Measurements from ENCODE around the gene ATP13A3.

ATP13A3 gene

DNA sequence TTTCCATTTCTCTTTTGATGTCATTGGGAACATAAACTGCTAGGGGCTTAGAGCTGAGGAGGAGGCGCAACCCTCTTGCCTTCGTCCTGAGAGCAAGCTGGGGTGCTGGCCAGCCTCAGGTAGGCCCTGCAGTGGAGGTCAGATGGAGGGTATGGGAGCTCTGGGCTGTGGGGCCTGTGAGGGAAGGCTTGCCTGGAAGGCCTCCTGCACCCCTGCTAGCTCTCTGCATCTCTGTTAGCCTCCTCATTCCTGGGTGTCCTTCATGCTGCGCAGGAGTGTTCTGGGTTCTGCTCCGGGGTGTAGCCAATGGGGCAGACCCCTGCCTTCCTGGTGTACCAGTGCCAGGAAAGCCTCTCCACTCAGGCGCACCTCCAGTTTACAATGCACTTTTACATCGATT lies 99.5 kb downstream of the ATP13A3 start:
- no peak for ATAC-seq
- DNase-seq (ENCODE audit: low spot score in 2 of 2): no peak
- Mint-ChIP-seq H3K4me3 (no peak overlapping the region), H3K36me3 (no peaks in the 10 kb centered on the region), H3K27ac (no peak overlapping the region), H3K4me1 (no peaks in the 10 kb centered on the region), H3K9me3 (no peaks in the 10 kb centered on the region)

DNA sequence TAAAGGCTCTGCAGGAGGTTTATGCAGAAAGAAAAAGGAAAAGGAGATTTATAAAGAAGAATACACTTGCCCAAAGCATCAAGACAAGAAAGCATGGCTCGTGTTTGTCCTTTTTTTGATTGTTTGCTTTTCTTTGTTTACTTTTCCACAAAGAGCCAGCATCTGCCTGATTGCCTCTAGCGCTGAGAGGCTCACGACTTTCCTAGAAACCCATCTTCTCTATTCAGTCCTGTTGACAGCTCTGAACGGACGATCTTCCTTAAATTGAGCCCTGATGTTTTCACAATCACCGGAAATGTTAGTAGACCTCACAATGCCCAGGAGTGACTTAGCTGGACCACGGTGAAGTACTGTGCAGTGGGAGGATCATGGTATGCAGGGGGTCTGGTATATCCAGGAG lies 100.2 kb downstream of the ATP13A3 start:
- ATAC-seq (no peak), DNase-seq (ENCODE audit: low spot score in 2 of 2) (no peak)
- no peaks in the 10 kb centered on the region for H3K4me1 Mint-ChIP-seq
- no peaks in the 10 kb centered on the region for H3K9me3 Mint-ChIP-seq
- no peak overlapping the region for H3K27ac Mint-ChIP-seq
- H3K36me3 Mint-ChIP-seq: no peaks in the 10 kb centered on the region
- no peak overlapping the region for H3K4me3 Mint-ChIP-seq

DNA sequence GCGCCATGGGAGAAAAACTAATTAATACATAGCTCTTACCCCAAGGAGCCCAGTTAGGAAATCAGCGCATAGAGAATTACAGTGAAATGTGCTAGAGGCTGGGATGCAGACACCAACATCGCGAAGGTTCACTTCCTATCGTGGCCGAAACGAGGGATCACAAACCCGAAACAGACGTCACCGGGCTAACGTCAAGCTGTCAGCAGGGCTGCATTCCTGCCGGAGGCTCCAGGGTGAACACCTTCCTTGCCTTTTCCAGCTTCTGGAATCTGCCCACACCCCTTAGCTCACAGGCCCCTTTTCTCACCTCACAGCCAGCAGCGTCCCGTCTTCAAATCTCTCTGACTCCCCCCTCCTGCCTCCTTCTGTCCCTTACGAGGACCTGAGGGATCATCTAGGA lies 100.7 kb downstream of the ATP13A3 start:
- no peaks in the 10 kb centered on the region for H3K9me3 Mint-ChIP-seq
- no peak overlapping the region for H3K4me3 Mint-ChIP-seq
- H3K36me3 Mint-ChIP-seq: no peaks in the 10 kb centered on the region
- no peak for ATAC-seq
- no peak for DNase-seq (ENCODE audit: low spot score in 2 of 2)
- no peaks in the 10 kb centered on the region for H3K4me1 Mint-ChIP-seq
- H3K27ac Mint-ChIP-seq: no peak overlapping the region

DNA sequence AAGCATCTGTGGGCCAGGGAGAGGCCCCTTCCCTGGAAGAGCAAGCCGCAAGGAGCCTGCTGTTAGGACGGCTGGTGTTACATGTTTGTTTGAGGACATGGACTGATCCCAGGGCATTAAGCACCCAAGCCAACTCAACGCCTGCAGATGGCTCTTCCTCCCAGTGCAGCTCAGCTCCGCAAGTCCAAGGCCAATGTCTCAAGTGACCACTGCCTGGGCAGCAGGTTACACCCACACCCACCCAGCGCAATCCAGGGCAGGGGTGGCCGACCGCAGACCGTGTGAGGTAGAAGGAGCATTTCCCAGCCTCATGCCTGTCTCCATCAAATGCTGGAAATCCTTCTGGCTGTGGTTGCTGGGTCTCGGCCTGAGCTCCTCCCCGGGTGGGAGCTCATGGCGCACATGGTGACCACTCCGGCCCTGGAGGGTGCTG lies 102.2 kb downstream of the ATP13A3 start:
- Mint-ChIP-seq H3K4me1 (no peaks in the 10 kb centered on the region), H3K9me3 (no peaks in the 10 kb centered on the region), H3K27ac (no peak overlapping the region), H3K36me3 (no peaks in the 10 kb centered on the region), H3K4me3 (no peak overlapping the region)
- no peak for DNase-seq (ENCODE audit: low spot score in 2 of 2)
- ATAC-seq: no peak

GRCh38 chr3:194384156-194384555 lies 102.6 kb downstream of the ATP13A3 start:
- Mint-ChIP-seq H3K4me3 (no peak overlapping the region), H3K9me3 (no peaks in the 10 kb centered on the region), H3K27ac (no peak overlapping the region), H3K4me1 (no peaks in the 10 kb centered on the region), H3K36me3 (no peaks in the 10 kb centered on the region)
- no peak for DNase-seq (ENCODE audit: low spot score in 2 of 2)
- ATAC-seq: no peak

DNA sequence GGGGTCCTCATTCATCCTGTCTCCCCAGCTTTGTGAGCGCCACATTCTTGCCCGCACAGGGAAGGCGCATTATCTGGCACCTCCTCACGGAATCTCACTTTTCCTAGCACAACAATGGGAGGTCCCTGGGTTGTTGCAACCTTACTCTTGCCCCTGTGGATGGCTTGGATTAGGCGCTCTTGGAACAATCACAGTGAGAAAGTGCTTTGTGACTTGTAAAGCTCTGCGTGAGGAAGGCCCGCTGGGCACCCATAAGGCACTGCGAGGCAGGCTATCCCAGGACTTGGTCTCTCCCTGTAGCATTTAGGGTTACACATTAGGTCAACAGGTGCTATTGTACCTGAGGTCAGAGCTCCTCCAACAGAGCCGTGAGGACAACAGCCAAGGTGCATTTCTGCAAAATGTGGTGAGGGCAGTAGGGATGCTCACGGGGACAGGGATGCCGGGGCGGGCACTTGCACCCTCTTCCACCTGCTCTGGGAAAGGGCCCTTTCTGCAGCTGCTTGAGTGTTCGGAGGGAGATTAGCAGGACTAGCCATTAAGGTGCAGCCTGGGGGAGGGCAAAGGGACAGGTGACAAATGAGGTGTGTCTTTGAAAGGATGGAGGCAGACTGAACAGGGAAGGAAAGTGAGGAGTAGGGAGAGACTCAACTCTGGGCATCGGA lies 103.4 kb downstream of the ATP13A3 start:
- Mint-ChIP-seq H3K9me3 (no peaks in the 10 kb centered on the region), H3K4me3 (no peak overlapping the region), H3K36me3 (no peaks in the 10 kb centered on the region), H3K4me1 (no peaks in the 10 kb centered on the region), H3K27ac (no peak overlapping the region)
- DNase-seq (ENCODE audit: low spot score in 2 of 2) (no peak), ATAC-seq (no peak)

DNA sequence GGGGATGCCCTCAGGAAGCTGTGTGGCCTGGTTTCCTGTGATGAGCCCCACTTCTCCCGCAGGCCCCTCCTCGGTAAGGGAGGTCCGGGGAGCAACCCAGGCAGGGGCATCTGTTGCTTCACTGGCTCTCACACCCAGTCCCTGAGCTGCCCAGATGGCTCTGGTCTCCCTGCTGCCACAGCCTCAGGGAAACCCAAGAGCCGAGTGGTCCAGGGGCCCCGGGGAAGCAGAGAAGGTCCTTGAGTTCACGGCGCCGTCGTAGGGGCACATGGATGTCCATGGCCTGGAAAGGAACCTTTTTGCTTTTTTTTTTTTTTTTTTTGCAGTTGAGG lies 103.9 kb downstream of the ATP13A3 start:
- Mint-ChIP-seq H3K4me3 (no peak overlapping the region), H3K9me3 (no peaks in the 10 kb centered on the region)

GRCh38 chr3:194382196-194382891 lies 104.5 kb downstream of the ATP13A3 start:
- Mint-ChIP-seq H3K4me1 (no peaks in the 10 kb centered on the region), H3K4me3 (no peak overlapping the region)
- no peak for ATAC-seq

More for the DNA sequence above, 103.9 kb downstream of the ATP13A3 start:
- Mint-ChIP-seq H3K27ac (no peak overlapping the region), H3K36me3 (no peaks in the 10 kb centered on the region), H3K4me1 (no peaks in the 10 kb centered on the region)
- DNase-seq (ENCODE audit: low spot score in 2 of 2) (no peak), ATAC-seq (no peak)

DNA sequence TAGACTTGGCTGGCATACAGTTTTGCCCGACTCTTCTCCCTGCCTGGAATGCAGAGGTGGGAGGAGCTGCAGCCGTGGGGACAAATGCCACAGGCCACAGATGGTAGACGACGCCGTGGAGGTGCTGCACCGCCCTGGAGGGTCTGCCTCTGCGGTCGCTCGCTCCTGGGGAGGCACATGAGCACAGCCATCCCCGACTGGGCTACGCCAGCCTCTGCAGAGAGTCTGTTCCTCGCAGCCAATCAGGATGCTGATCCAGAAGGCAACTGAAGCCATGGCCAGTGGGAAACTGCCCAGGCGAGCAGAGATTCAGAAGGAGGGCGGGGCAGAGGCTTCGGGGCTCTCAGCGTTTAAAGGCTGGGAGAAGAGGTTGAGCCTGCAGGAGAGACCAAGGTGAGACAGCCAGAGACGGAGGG lies 105.3 kb downstream of the ATP13A3 start:
- no peaks in the 10 kb centered on the region for H3K9me3 Mint-ChIP-seq
- H3K36me3 Mint-ChIP-seq: no peaks in the 10 kb centered on the region
- no peak overlapping the region for H3K27ac Mint-ChIP-seq
- DNase-seq (ENCODE audit: low spot score in 2 of 2) (no peak), ATAC-seq (no peak)
- H3K4me3 Mint-ChIP-seq: no peak overlapping the region
- no peaks in the 10 kb centered on the region for H3K4me1 Mint-ChIP-seq

More at GRCh38 chr3:194382196-194382891, 104.5 kb downstream of the ATP13A3 start:
- Mint-ChIP-seq H3K9me3 (no peaks in the 10 kb centered on the region), H3K27ac (no peak overlapping the region), H3K36me3 (no peaks in the 10 kb centered on the region)
- no peak for DNase-seq (ENCODE audit: low spot score in 2 of 2)

DNA sequence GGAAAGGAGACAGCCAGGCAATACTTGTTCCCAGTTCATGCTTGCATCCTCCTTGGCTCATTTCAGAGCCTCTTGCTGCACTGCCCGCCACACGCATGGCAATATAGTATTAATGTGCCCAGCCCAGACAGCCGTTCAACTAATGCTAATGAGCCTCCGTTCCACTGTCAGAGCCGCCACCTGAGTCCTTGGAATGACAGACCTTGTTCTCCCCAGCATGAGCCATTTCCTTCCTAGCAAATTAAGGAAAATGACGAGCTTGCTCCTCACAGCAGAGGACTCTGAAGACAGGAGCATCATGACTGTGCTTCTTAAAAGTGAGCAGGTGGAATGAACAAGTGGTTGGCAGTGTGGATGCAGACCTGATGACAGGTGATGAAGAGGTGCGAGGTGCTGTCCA lies 106.5 kb downstream of the ATP13A3 start:
- ATAC-seq: no peak
- Mint-ChIP-seq H3K4me3 (no peak overlapping the region), H3K27ac (no peak overlapping the region), H3K9me3 (no peaks in the 10 kb centered on the region), H3K4me1 (no peaks in the 10 kb centered on the region), H3K36me3 (no peaks in the 10 kb centered on the region)
- no peak for DNase-seq (ENCODE audit: low spot score in 2 of 2)

DNA sequence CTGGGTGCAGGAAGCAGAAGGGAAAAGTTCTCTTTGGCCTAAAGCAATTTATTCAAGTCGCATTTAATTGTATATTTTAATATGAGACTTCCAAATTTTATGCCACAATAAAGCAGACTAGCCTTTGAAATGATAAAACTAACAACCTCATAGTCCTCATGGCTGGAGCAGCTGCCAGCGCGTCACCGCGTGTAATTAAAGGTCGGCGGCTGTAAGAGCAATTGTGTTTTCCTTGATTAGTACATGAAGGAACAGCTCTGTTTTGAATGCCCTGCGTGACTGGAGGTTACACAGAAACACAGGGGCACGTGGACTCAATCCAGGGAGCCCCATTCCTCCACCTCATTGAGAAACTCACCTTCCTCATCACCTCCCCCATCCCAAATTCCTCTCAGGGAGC lies 107.2 kb downstream of the ATP13A3 start:
- H3K4me1 Mint-ChIP-seq: peaks cover 4% of the 10 kb centered on the region
- no peak overlapping the region for H3K4me3 Mint-ChIP-seq
- H3K36me3 Mint-ChIP-seq: no peaks in the 10 kb centered on the region
- ATAC-seq: no peak
- no peak for DNase-seq (ENCODE audit: low spot score in 2 of 2)
- H3K9me3 Mint-ChIP-seq: no peaks in the 10 kb centered on the region
- H3K27ac Mint-ChIP-seq: no peak overlapping the region

DNA sequence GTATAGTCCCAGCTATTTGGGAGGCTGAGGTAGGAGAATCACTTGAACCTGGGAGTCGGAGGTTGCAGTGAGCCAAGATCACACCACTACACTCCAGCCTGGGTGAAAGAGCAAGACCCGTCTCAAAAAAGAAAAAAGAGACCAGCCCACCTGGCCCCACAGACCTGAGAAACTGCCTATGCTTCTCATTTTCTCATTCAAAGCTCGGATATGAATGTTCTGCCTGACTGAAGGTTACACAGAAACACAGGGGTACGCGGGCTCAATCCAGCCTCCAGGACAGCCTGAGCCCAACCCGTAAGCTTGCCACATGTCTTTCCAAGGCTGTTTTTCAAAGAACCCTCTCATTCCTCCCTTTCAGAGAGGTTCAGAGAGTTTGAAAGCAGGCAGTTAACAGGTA lies 107.6 kb downstream of the ATP13A3 start:
- Mint-ChIP-seq H3K4me1 (peaks cover 4% of the 10 kb centered on the region), H3K27ac (no peak overlapping the region), H3K36me3 (no peaks in the 10 kb centered on the region), H3K9me3 (no peaks in the 10 kb centered on the region), H3K4me3 (no peak overlapping the region)
- ATAC-seq: no peak
- DNase-seq (ENCODE audit: low spot score in 2 of 2): no peak

GRCh38 chr3:194377708-194378107 lies 109.1 kb downstream of the ATP13A3 start:
- no peak overlapping the region for H3K4me3 Mint-ChIP-seq
- ATAC-seq (no peak), DNase-seq (ENCODE audit: low spot score in 2 of 2) (no peak)
- no peak overlapping the region for H3K27ac Mint-ChIP-seq
- no peaks in the 10 kb centered on the region for H3K9me3 Mint-ChIP-seq
- H3K4me1 Mint-ChIP-seq: peaks cover 4% of the 10 kb centered on the region
- no peaks in the 10 kb centered on the region for H3K36me3 Mint-ChIP-seq

- ATAC-seq: no peak
These were observed 110.6 kb downstream of the ATP13A3 start for GRCh38 chr3:194376241-194376560.

GRCh38 chr3:194375473-194376240 lies 111.1 kb downstream of the ATP13A3 start:
- H3K4me1 Mint-ChIP-seq: peaks cover 4% of the 10 kb centered on the region
- no peak for DNase-seq (ENCODE audit: low spot score in 2 of 2)
- no peak overlapping the region for H3K4me3 Mint-ChIP-seq
- no peak for ATAC-seq
- no peaks in the 10 kb centered on the region for H3K36me3 Mint-ChIP-seq
- no peaks in the 10 kb centered on the region for H3K9me3 Mint-ChIP-seq
- H3K27ac Mint-ChIP-seq: no peak overlapping the region

More at GRCh38 chr3:194376241-194376560, 110.6 kb downstream of the ATP13A3 start:
- H3K9me3 Mint-ChIP-seq: no peaks in the 10 kb centered on the region
- no peak for DNase-seq (ENCODE audit: low spot score in 2 of 2)
- no peaks in the 10 kb centered on the region for H3K36me3 Mint-ChIP-seq
- H3K4me1 Mint-ChIP-seq: peaks cover 4% of the 10 kb centered on the region
- no peak overlapping the region for H3K4me3 Mint-ChIP-seq
- no peak overlapping the region for H3K27ac Mint-ChIP-seq

DNA sequence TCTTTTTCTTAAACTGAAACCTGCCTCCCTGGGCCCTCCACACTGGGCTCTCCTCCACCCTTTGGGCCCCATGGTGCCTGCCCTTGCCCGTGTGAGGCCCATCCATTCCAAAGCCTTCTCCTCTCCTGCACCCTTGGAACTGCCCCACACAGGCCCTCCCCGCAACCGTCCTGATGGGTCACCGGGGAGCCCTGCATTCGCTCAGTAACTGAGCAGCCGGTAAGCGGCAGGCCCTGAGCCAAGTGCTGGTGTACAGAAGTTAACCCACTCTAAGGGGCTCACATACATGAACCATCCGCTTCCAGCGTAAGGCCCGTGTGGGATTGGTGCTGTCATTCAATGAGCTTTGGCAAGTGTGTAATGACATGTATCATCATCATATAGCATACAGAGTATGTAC lies 111.9 kb downstream of the ATP13A3 start:
- ATAC-seq (no peak), DNase-seq (ENCODE audit: low spot score in 2 of 2) (no peak)
- no peaks in the 10 kb centered on the region for H3K9me3 Mint-ChIP-seq
- no peak overlapping the region for H3K27ac Mint-ChIP-seq
- H3K36me3 Mint-ChIP-seq: no peaks in the 10 kb centered on the region
- H3K4me1 Mint-ChIP-seq: peaks cover 4% of the 10 kb centered on the region
- H3K4me3 Mint-ChIP-seq: no peak overlapping the region
